ENCODE data around the gene ZNF423.

- no peak for TF ChIP-seq POLR2A (IDR thresholded peaks at IDR 0.05)
- no peak for TF ChIP-seq CTCF (IDR thresholded peaks at IDR 0.05)
Observed at GRCh38 chr16:49528060-49528865, 327.6 kb downstream of the ZNF423 start.

Data from Peyer's patch (tissue), 4 donors.